GM19193 (cell line): ENCODE results near the gene NCAPG.

Experiments
- POLR2A ChIP-seq: IDR thresholded peaks from 4 replicates; pipeline ENCODE4 v1.6.1; 2011; ENCODE audit not compliant: insufficient read depth, insufficient read length; ENCODE audit errors: extremely low read depth

The NCAPG gene

GRCh38 chr4:17823871-17824669 lies 13.3 kb downstream of the NCAPG start:
- no peak for TF ChIP-seq POLR2A

DNA sequence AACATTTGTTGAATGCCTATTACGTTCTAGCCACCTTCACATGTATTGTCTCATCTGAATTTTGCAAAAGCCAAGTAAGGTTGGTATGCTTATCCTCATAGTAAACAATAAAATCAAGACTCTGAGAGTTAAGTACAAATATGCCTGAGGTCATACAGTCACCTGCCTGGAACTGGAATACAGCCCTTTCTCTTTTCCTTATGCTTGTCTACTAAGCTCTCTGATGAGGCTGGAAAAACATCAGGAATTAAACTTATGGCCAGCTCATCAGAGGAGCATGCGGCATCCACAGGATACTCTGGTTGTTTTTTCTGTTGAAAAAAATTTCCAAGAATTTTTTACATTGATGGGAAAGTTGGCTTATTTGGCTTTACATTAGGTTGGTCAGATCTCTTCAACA lies 35.5 kb downstream of the NCAPG start:
- no peak for TF ChIP-seq POLR2A

GRCh38 chr4:17851959-17852358 lies 41.2 kb downstream of the NCAPG start:
- no peak for TF ChIP-seq POLR2A

GRCh38 chr4:17854036-17854435 lies 43.3 kb downstream of the NCAPG start:
- no peak for TF ChIP-seq POLR2A

GRCh38 chr4:17859793-17860406 lies 49.1 kb downstream of the NCAPG start:
- no peak for TF ChIP-seq POLR2A

DNA sequence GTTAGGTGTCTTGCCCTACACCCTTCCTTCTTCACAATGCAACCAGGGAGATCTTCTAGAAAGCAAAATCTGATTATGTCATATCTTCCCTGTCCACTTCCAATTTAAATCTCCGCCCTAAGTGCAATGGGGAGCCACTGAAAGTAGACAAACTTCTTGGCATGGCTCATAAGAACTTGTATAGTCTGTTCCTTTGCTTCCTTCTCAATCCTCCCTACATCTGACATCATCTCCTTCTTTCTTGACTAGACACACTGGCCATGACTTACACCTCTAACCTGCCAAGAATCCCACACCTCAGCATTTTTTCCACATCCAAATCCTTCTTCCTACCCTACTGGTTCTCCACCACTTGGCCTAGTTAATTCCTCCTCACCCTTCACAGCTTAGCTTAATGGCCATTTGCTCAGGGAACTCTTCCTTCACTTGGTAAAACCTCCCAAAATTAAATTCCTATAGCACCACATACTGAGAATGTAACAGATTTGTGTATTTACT lies 55.1 kb downstream of the NCAPG start:
- TF ChIP-seq POLR2A: no peak

GRCh38 chr4:17866810-17867209 lies 56.0 kb downstream of the NCAPG start:
- TF ChIP-seq POLR2A: no peak

- no peak for TF ChIP-seq POLR2A
Measured at GRCh38 chr4:17867276-17867675, 56.5 kb downstream of the NCAPG start.

DNA sequence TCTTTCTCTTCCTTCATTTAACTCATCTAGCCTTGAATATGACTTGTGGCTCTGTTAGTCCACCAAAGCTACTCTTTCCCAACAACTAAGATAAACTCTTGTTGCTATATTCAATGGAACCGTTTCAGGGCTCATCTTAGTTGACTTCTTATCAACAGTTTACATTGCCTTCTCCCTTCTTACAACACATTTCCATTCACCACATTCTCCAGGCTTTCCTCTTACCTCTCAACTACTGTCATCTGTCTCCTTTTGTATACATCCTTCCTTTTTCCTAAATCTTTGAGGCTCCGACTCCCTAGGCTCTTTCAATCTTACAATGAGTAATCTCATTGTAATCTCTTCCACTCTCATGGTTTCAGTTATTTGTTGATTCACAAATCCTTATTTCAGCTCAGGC lies 58.5 kb downstream of the NCAPG start:
- no peak for TF ChIP-seq POLR2A

DNA sequence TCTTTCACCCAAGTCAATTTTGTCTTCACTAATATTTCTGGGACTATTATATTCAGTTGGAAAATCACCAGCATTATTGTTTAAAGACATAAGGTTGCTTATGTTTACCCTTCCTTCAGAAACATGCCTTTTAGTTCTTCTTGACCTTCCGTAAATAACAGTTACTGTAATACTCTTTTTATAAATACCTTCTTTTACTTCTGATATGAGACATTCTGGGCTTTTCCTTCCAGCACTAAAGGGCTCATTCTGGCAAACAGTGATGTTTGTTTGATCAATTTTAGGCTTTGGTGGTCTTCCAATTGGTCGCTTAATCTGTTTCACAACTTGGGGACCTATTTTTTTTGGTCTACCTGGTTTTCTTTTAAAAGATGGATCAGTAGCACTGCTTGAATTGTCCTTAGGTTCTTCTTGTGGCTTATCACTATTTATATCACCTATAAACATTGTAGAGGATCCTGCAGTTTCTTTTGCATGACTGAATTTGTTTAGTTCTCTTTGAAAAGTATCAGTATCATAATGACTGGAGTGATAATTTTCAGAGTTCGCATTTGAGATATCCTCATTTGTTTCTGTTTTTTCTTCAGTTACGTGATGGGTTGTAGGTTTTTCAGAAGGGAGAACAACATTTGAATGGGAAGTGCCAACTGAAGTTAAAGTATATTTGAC lies 64.8 kb downstream of the NCAPG start:
- no peak for TF ChIP-seq POLR2A

DNA sequence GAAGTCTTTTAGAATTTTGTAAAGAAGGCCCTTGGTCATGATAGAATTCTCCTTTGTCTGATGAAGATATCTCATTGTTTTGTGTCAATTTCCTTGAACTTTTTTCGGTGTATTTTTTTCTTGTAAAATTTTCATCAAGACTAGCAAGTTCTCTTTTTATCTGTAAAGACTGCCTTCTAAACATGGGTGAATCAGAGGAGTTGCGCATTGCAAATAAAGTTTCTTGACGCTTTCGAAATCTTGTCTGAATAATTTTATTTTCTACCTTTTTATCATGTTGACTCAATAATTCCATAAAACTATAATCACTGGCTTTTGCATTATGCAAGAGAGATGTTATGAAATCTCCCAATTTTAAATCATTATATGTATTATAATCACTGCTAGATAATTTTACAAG lies 66.2 kb downstream of the NCAPG start:
- no peak for TF ChIP-seq POLR2A

DNA sequence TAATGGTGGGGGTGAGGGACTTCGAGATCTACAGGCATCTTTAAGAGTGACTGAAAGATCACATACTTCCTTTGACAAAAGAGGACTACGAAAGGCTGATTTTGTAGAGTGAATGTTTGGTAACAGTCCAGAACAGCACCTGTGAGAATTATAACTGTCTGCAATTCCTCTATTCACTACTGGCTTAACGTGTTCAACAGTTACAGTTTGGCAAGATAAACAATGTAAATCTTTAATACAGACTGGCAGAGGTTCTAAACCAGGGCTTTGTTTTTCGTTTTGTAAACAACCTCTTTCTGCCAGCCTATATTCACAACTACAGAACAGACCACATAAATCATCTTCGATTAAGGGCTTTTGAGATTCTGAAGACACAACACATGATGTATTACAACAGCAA lies 66.9 kb downstream of the NCAPG start:
- TF ChIP-seq POLR2A: no peak

DNA sequence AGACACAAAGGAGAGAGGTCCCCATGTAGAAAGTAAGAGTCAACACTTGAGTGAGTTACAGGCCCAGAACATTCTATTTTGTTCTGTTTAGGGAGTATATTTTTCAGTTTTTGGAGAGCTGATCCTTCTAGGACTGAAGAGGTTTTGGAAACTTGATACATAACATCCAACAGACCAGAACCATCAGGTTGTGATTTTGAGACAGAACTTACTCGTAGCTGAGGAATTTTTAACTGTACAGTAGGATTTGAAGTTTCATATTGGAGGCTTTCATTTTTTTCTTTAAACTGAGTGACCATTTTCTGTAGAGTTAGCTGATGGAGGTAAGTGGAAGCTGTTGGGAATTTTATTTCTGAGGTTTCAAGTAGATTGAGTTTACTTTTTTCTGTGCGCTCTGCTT lies 73.3 kb downstream of the NCAPG start:
- no peak for TF ChIP-seq POLR2A

DNA sequence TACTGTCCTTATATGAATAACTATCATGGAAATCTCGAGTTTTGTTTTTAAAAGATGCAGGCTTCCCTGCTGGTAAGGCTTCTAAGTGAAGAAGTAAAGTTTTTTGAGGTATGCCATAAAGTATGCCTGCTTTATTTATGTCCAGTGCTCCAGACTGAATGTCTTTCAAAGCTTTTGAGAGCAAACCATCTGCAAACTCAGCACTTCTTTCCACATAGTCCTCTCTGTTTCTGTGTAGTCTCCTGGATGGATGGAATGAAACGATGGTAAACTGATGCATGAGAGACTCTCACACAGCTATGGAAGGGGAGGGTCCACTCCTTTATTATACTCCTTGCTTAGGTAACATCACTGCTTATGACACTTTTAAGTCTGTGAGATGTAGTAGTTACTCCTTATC lies 73.7 kb downstream of the NCAPG start:
- TF ChIP-seq POLR2A: no peak

DNA sequence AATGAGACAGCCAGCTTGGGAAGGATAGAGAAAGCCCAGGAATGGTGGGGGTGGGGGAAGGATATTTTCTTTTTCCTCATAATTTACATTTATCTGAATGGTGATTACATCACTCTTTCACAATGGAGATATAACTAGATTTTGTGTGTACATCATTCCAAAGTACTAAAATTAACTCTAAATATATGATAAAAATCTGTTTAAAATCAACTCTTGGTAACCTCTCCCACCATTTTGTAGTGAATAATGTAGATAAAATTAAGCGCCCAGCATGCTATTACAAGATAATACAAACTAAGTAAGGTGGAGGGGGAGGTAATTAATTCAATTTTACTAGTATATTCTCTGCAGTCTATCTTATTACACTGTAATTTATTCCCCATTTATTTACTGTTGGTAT lies 78.9 kb downstream of the NCAPG start:
- no peak for TF ChIP-seq POLR2A

- no peak for TF ChIP-seq POLR2A
Measured at GRCh38 chr4:17894421-17894820, 83.6 kb downstream of the NCAPG start.
